ENCODE data around the gene FARP2. TPM values are rescaled to one million over a fixed set of nuclear protein-coding genes. Genes with fewer than 3 reads are reported as not detected.
A peak's percentile ranks its signal among the peaks of the same experiment; 100 is the strongest.

FARP2 gene
- total and polyA plus RNA-seq, 2 of the 13 experiments (the other 11 are each of a cell fraction or from before 2014, with no cell fraction given) = 28.0 to 45.4 TPM

DNA sequence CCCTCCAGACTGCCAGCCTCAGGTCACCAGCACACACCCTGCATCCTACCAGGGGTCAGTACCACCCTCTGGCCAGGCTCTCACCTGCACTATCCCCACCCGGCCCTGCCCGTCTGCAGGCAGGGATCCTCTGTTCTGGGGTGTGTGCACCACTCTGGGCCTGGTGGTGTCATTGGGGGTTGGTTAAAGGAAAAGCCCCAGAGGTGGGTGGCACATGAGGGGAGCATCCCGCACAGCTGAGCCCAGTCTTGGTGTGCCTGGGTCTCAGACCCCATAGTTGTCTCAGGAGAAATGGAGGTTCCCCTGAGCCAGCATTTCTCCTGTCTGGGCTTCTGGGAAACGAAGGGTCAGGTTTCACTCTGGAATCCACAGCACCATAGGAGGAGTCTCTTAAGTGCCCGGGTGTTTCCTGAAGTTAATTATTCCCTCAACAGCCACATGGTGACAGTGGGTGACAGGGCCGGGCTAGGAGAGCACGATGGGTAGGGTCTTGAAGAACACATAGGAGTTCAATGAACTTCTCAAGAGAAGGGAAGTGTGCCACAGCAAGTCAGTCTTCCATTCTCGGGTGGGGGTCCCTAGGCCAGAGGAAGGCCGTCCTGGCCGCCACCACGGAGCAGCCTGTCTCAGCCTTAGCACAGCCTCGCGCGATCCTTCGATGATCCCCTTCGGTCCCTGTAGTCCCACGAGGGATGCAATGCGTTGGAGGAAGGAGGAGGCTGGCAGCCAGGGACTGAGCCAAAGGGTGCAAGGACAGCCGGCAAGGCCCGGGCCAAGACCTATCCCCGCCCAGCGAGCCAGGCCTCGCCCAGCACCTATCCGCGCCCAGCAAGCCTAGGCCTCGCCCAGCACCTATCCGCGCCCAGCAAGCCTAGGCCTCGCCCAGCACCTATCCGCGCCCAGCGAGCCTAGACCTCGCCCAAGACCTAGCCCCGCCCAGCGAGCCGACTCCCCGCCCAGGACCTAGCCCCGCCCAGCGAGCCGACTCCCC lies 1.1 kb upstream of the FARP2 start (continued):
- TF ChIP-seq, protein P1, sequence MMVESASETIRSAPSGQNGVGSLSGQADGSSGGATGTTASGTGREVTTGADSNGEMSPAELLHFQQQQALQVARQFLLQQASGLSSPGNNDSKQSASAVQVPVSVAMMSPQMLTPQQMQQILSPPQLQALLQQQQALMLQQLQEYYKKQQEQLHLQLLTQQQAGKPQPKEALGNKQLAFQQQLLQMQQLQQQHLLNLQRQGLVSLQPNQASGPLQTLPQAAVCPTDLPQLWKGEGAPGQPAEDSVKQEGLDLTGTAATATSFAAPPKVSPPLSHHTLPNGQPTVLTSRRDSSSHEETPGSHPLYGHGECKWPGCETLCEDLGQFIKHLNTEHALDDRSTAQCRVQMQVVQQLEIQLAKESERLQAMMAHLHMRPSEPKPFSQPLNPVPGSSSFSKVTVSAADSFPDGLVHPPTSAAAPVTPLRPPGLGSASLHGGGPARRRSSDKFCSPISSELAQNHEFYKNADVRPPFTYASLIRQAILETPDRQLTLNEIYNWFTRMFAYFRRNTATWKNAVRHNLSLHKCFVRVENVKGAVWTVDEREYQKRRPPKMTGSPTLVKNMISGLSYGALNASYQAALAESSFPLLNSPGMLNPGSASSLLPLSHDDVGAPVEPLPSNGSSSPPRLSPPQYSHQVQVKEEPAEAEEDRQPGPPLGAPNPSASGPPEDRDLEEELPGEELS (CRISPR knock-in tag; IDR thresholded peaks at IDR 0.05) = no peak
- TF ChIP-seq ZNF775 (CRISPR knock-in tag; IDR thresholded peaks at IDR 0.05; ENCODE audit: borderline replicate concordance) (no peak), ZNF552 (CRISPR knock-in tag; IDR thresholded peaks at IDR 0.05; ENCODE audit: borderline replicate concordance) (no peak), SALL1 (CRISPR knock-in tag; IDR thresholded peaks at IDR 0.05) (peak; percentile 70), ZNF335 (CRISPR knock-in tag; IDR thresholded peaks at IDR 0.05) (0 out of 2 replicates have a peak, but pooled peaks have one; percentile 29), KLF6 (CRISPR knock-in tag; IDR thresholded peaks at IDR 0.05) (no peak), NFYC (CRISPR knock-in tag; IDR thresholded peaks at IDR 0.05) (no peak), ZNF724P (CRISPR knock-in tag; IDR thresholded peaks at IDR 0.05; ENCODE audit: borderline replicate concordance) (0 out of 2 replicates have a peak, but pooled peaks have one; percentile 50), NFYB (CRISPR knock-in tag; IDR thresholded peaks at IDR 0.05) (no peak), ZNF777 (CRISPR knock-in tag; IDR thresholded peaks at IDR 0.05) (no peak; the same call in 1 of the 2 replicates), TBX3 (IDR thresholded peaks at IDR 0.05; ENCODE audit: borderline replicate concordance) (no peak), MAFK (conservative IDR thresholded peaks at IDR 0.05 in 1 of 2, IDR thresholded peaks at IDR 0.05 in 1 of 2; ENCODE audit: low read length in 2 of 2) (peak; percentile 51 to 93), PRMT3 (CRISPR knock-in tag; IDR thresholded peaks at IDR 0.05; ENCODE audit: borderline replicate concordance, low read depth) (0 out of 2 replicates have a peak, but pooled peaks have one; percentile 92), ZNF660 (CRISPR knock-in tag; IDR thresholded peaks at IDR 0.05; ENCODE audit: borderline replicate concordance, low read depth) (no peak), ZNF883 (CRISPR knock-in tag; IDR thresholded peaks at IDR 0.05; ENCODE audit: not compliant biosample characterization) (peak; percentile 50), NFIC (IDR thresholded peaks at IDR 0.05; ENCODE audit: low read length) (no peak)
- TF ChIP-seq, protein P2, sequence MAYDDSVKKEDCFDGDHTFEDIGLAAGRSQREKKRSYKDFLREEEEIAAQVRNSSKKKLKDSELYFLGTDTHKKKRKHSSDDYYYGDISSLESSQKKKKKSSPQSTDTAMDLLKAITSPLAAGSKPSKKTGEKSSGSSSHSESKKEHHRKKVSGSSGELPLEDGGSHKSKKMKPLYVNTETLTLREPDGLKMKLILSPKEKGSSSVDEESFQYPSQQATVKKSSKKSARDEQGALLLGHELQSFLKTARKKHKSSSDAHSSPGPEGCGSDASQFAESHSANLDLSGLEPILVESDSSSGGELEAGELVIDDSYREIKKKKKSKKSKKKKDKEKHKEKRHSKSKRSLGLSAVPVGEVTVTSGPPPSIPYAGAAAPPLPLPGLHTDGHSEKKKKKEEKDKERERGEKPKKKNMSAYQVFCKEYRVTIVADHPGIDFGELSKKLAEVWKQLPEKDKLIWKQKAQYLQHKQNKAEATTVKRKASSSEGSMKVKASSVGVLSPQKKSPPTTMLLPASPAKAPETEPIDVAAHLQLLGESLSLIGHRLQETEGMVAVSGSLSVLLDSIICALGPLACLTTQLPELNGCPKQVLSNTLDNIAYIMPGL (CRISPR knock-in tag; IDR thresholded peaks at IDR 0.05; ENCODE audit: borderline replicate concordance in 1 of 2, low read depth in 1 of 2) = peak in 1 of 2 experiments; percentile 51; a peak in 1 of 4 replicates
- TF ChIP-seq, protein P3, sequence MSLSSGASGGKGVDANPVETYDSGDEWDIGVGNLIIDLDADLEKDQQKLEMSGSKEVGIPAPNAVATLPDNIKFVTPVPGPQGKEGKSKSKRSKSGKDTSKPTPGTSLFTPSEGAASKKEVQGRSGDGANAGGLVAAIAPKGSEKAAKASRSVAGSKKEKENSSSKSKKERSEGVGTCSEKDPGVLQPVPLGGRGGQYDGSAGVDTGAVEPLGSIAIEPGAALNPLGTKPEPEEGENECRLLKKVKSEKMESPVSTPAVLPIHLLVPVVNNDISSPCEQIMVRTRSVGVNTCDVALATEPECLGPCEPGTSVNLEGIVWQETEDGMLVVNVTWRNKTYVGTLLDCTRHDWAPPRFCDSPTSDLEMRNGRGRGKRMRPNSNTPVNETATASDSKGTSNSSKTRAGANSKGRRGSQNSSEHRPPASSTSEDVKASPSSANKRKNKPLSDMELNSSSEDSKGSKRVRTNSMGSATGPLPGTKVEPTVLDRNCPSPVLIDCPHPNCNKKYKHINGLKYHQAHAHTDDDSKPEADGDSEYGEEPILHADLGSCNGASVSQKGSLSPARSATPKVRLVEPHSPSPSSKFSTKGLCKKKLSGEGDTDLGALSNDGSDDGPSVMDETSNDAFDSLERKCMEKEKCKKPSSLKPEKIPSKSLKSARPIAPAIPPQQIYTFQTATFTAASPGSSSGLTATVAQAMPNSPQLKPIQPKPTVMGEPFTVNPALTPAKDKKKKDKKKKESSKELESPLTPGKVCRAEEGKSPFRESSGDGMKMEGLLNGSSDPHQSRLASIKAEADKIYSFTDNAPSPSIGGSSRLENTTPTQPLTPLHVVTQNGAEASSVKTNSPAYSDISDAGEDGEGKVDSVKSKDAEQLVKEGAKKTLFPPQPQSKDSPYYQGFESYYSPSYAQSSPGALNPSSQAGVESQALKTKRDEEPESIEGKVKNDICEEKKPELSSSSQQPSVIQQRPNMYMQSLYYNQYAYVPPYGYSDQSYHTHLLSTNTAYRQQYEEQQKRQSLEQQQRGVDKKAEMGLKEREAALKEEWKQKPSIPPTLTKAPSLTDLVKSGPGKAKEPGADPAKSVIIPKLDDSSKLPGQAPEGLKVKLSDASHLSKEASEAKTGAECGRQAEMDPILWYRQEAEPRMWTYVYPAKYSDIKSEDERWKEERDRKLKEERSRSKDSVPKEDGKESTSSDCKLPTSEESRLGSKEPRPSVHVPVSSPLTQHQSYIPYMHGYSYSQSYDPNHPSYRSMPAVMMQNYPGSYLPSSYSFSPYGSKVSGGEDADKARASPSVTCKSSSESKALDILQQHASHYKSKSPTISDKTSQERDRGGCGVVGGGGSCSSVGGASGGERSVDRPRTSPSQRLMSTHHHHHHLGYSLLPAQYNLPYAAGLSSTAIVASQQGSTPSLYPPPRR (CRISPR knock-in tag; IDR thresholded peaks at IDR 0.05; ENCODE audit: borderline replicate concordance) = no peak
- TF ChIP-seq, protein P4, sequence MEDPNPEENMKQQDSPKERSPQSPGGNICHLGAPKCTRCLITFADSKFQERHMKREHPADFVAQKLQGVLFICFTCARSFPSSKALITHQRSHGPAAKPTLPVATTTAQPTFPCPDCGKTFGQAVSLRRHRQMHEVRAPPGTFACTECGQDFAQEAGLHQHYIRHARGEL (CRISPR knock-in tag; IDR thresholded peaks at IDR 0.05) = no peak

All from HepG2 (cell line).